ENCODE data around the gene ING1.

DNA sequence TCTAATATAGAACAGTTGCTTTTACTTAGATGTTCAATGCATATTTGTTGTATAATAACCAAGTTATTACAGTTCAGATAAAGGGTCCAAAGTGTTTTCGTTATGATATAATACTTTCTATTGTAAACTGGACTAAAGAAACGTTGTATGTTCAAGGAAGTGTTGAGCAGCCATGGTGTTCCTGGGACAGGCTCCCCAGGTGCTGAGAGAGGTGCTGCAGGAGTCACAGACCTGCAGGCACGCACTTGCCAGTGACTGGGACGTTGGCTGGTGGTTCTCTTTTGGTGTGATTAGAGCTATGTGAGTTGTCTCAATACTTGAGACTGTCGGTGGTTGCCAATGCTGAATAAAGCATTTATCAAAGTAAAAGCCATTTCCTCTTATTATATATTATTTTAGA, 9.5 kb downstream of the ING1 start:
- TF ChIP-seq, protein P1, sequence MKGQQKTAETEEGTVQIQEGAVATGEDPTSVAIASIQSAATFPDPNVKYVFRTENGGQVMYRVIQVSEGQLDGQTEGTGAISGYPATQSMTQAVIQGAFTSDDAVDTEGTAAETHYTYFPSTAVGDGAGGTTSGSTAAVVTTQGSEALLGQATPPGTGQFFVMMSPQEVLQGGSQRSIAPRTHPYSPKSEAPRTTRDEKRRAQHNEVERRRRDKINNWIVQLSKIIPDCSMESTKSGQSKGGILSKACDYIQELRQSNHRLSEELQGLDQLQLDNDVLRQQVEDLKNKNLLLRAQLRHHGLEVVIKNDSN (IDR thresholded peaks at IDR 0.05): no peak
- TF ChIP-seq EP300 (IDR thresholded peaks at IDR 0.05; ENCODE audit: borderline replicate concordance) (no peak), FOXM1 (IDR thresholded peaks at IDR 0.05; ENCODE audit: borderline replicate concordance, low read depth) (no peak), TAF1 (IDR thresholded peaks at IDR 0.05; ENCODE audit: low read depth) (no peak), RAD21 (IDR thresholded peaks at IDR 0.05; ENCODE audit: low read depth) (no peak), CEBPB (IDR thresholded peaks at IDR 0.05) (no peak), EGR1 (IDR thresholded peaks at IDR 0.05) (no peak), ZBTB7A (IDR thresholded peaks at IDR 0.05; ENCODE audit: low read depth) (no peak), YY1 (IDR thresholded peaks at IDR 0.05; ENCODE audit: low read depth) (no peak)
- TF ChIP-seq, protein P2, sequence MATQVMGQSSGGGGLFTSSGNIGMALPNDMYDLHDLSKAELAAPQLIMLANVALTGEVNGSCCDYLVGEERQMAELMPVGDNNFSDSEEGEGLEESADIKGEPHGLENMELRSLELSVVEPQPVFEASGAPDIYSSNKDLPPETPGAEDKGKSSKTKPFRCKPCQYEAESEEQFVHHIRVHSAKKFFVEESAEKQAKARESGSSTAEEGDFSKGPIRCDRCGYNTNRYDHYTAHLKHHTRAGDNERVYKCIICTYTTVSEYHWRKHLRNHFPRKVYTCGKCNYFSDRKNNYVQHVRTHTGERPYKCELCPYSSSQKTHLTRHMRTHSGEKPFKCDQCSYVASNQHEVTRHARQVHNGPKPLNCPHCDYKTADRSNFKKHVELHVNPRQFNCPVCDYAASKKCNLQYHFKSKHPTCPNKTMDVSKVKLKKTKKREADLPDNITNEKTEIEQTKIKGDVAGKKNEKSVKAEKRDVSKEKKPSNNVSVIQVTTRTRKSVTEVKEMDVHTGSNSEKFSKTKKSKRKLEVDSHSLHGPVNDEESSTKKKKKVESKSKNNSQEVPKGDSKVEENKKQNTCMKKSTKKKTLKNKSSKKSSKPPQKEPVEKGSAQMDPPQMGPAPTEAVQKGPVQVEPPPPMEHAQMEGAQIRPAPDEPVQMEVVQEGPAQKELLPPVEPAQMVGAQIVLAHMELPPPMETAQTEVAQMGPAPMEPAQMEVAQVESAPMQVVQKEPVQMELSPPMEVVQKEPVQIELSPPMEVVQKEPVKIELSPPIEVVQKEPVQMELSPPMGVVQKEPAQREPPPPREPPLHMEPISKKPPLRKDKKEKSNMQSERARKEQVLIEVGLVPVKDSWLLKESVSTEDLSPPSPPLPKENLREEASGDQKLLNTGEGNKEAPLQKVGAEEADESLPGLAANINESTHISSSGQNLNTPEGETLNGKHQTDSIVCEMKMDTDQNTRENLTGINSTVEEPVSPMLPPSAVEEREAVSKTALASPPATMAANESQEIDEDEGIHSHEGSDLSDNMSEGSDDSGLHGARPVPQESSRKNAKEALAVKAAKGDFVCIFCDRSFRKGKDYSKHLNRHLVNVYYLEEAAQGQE (IDR thresholded peaks at IDR 0.05; ENCODE audit: low read depth): no peak
- TF ChIP-seq, protein P3, sequence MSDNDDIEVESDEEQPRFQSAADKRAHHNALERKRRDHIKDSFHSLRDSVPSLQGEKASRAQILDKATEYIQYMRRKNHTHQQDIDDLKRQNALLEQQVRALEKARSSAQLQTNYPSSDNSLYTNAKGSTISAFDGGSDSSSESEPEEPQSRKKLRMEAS (IDR thresholded peaks at IDR 0.05): no peak

Data from Ishikawa (cell line).